CD4-positive, alpha-beta T cell (primary cell): Measurements from ENCODE around the gene CEP104. TPM values are rescaled to one million over a fixed set of nuclear protein-coding genes. Genes with fewer than 3 reads are reported as not detected.

Experiments
- ATAC-seq: fragments of 200-7000 bp; cut with Tn5 transposase; one replicate; pipeline ENCODE4 v1.10.0; 2022; ENCODE audit warnings: mild to moderate bottlenecking; ENCODE audit not compliant: poor library complexity
- CTCF ChIA-PET: fragments of 350-600 bp; sonication (Branson Sonifier 250); formaldehyde crosslinking; loops from one replicate; lab custom pipeline; 2021; ENCODE audit warnings: antibody characterized with exemption, inconsistent platforms; lab: Charles Lee
- POLR2A ChIA-PET: fragments of 350-600 bp; sonication (Branson Sonifier 250); formaldehyde crosslinking; loops from one replicate; lab custom pipeline; 2021; ENCODE audit warnings: antibody characterized with exemption, inconsistent platforms; lab: Charles Lee
- DNase-seq, 14 experiments: peaks; one replicate each; pipeline ENCODE4 v3.0.0-alpha.2; 2013 to 2020; ENCODE audit warnings: mixed read lengths in 2 of 14
- H3K27ac ChIP-seq, 2 donors: one replicate each; pipeline versions ENCODE4 v1.5.1 to v1.7.0; 2013; ENCODE audit warnings: low read length in 2 of 2, low read depth in 1 of 2, mild to moderate bottlenecking in 1 of 2
- H3K27me3 ChIP-seq, 2 experiments: 1 replicate in 1 of 2; 2 replicates in 1 of 2; pipeline versions ENCODE4 v1.6.1 to v1.7.0; 2013; ENCODE audit warnings: low read length in 2 of 2, control low read depth in 1 of 2, mild to moderate bottlenecking in 1 of 2, moderate library complexity in 1 of 2; ENCODE audit not compliant: insufficient read depth in 2 of 2, control insufficient read depth in 1 of 2
- H3K36me3 ChIP-seq: one replicate; pipeline ENCODE4 v1.6.1; 2013; ENCODE audit warnings: low read length, control low read depth; ENCODE audit not compliant: insufficient read depth
- H3K4me1 ChIP-seq: one replicate; pipeline ENCODE4 v1.6.1; 2013; ENCODE audit warnings: low read length, control low read depth; ENCODE audit not compliant: insufficient read depth
- H3K4me3 ChIP-seq: one replicate; pipeline ENCODE4 v1.5.1; 2013; ENCODE audit warnings: mild to moderate bottlenecking, low read length, moderate library complexity
- H3K9me3 ChIP-seq, 2 experiments: 1 replicate in 1 of 2; 2 replicates in 1 of 2; pipeline versions ENCODE4 v1.6.1 to v1.7.0; 2013; ENCODE audit warnings: low read length in 2 of 2, mild to moderate bottlenecking in 2 of 2, control low read depth in 1 of 2, moderate library complexity in 1 of 2; ENCODE audit not compliant: control insufficient read depth in 1 of 2, insufficient read depth in 1 of 2
- H3K27ac Mint-ChIP-seq: one replicate; pipeline ENCODE4 v1.8.0; 2020; ENCODE audit warnings: mixed read lengths
- H3K27me3 Mint-ChIP-seq: one replicate; pipeline ENCODE4 v1.8.0; 2021; ENCODE audit warnings: mixed read lengths
- H3K36me3 Mint-ChIP-seq: one replicate; pipeline ENCODE4 v1.8.0; 2021; ENCODE audit warnings: low read depth, mixed read lengths
- H3K4me1 Mint-ChIP-seq: one replicate; pipeline ENCODE4 v1.8.0; 2021; ENCODE audit warnings: low read depth, mixed read lengths
- H3K4me3 Mint-ChIP-seq: one replicate; pipeline ENCODE4 v1.8.0; 2020; ENCODE audit warnings: mild to moderate bottlenecking, mixed read lengths
- H3K9me3 Mint-ChIP-seq: one replicate; pipeline ENCODE4 v1.8.0; 2020; ENCODE audit warnings: mixed read lengths
- CTCF ChIP-seq: fragments of 200-600 bp; IDR thresholded peaks from one replicate; pipeline ENCODE4 v1.8.0; 2022; ENCODE audit warnings: antibody characterized with exemption, mild to moderate bottlenecking
- intact Hi-C, 2 experiments: fragments of 100-400 bp; cut with DNase I in 1 of 2; cut with micrococcal nuclease in 1 of 2; formaldehyde crosslinking; loops; one replicate each; pipeline versions ENCODE4 v1.15.1 to v1.9.0; 2023 to 2025; cut with DNase I, micrococcal nuclease
- total RNA-seq, 174 experiments: library from RNA in 2 of 174; stranded (reverse) in 2 of 174; gene quantifications; one replicate each; pipeline ENCODE4 v1.2.3 and lab custom pipeline; 2021 to 2026

Gene CEP104
- total RNA-seq, 2 experiments from 2014 or later = 16.6 to 20.5 TPM

GRCh38 chr1:3852091-3852490 lies 4.9 kb downstream of the CEP104 start:
- H3K9me3 ChIP-seq = no peaks in the 10 kb centered on the region
- H3K36me3 ChIP-seq = peaks cover 34% of the 10 kb centered on the region
- Mint-ChIP-seq H3K27me3 (no peaks in the 10 kb centered on the region), H3K36me3 (peaks cover 52% of the 10 kb centered on the region), H3K9me3 (no peaks in the 10 kb centered on the region), H3K27ac (no peak overlapping the region), H3K4me1 (peaks cover 30% of the 10 kb centered on the region), H3K4me3 (no peak overlapping the region)
- ChIA-PET CTCF (no interaction called here), POLR2A (no interaction called here)
- intact Hi-C loops = no loop called here
- H3K4me1 ChIP-seq = peaks cover 15% of the 10 kb centered on the region
- DNase-seq = no peak
- no peak overlapping the region for H3K27ac ChIP-seq
- no peak overlapping the region for H3K4me3 ChIP-seq
- H3K27me3 ChIP-seq = no peaks in the 10 kb centered on the region
- no peak for TF ChIP-seq CTCF
- no peak for ATAC-seq

- Histone ChIP-seq H3K36me3 (peaks cover 42% of the 10 kb centered on the region), H3K27me3 (no peaks in the 10 kb centered on the region), H3K9me3 (no peaks in the 10 kb centered on the region), H3K4me1 (peaks cover 13% of the 10 kb centered on the region), H3K27ac (no peak overlapping the region), H3K4me3 (no peak overlapping the region)
- Mint-ChIP-seq H3K27ac (no peak overlapping the region), H3K27me3 (no peaks in the 10 kb centered on the region), H3K9me3 (no peaks in the 10 kb centered on the region), H3K36me3 (peaks cover 58% of the 10 kb centered on the region), H3K4me3 (no peak overlapping the region), H3K4me1 (peaks cover 27% of the 10 kb centered on the region)
- no peak for DNase-seq
- TF ChIP-seq CTCF = no peak
- POLR2A ChIA-PET = no interaction called here
- intact Hi-C loops = no loop called here
- ATAC-seq = no peak
- CTCF ChIA-PET = no interaction called here
These were observed 5.7 kb downstream of the CEP104 start for GRCh38 chr1:3851292-3851691.

- no peak for DNase-seq
- Histone ChIP-seq H3K36me3 (peaks cover 42% of the 10 kb centered on the region), H3K27ac (no peak overlapping the region), H3K4me3 (no peak overlapping the region), H3K27me3 (no peaks in the 10 kb centered on the region), H3K9me3 (no peaks in the 10 kb centered on the region), H3K4me1 (peaks cover 8% of the 10 kb centered on the region)
- POLR2A ChIA-PET = no interaction called here
- no peak overlapping the region for H3K27ac Mint-ChIP-seq
- H3K9me3 Mint-ChIP-seq = no peaks in the 10 kb centered on the region
- intact Hi-C loops = no loop called here
- H3K4me3 Mint-ChIP-seq = no peak overlapping the region
- CTCF ChIA-PET = no interaction called here
- ATAC-seq = no peak
- H3K27me3 Mint-ChIP-seq = no peaks in the 10 kb centered on the region
- no peak for TF ChIP-seq CTCF
- H3K36me3 Mint-ChIP-seq = peaks cover 58% of the 10 kb centered on the region
- peaks cover 23% of the 10 kb centered on the region for H3K4me1 Mint-ChIP-seq
These were observed 6.2 kb downstream of the CEP104 start for GRCh38 chr1:3850857-3851256.
